Measurements from ENCODE around the gene LYZ.

LYZ gene

DNA sequence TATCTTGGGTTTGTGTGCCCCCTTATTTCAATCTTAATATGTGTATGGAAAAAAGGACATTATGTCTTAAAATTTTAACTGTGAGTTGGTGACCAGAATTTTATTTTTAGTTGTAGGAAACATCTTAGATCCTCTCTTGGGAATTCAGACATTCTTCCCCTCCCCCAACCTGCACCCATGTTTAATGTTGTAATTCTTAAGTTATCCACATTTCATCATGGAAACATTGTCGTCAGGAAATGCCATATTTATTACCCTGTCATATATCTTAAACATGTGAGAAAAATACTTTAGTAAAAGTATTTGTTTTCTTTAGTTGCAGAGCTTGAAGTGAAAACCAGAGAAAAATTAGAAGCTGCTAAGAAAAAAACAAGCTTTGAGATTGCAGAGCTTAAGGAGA is 41.6 kb downstream of the LYZ start:
- DNase-seq, result no peak

- DNase-seq, result no peak
Measured at GRCh38 chr12:69392179-69392928, 44.2 kb downstream of the LYZ start.

GRCh38 chr12:69396041-69396440 is 47.9 kb downstream of the LYZ start:
- no peak for DNase-seq

DNA sequence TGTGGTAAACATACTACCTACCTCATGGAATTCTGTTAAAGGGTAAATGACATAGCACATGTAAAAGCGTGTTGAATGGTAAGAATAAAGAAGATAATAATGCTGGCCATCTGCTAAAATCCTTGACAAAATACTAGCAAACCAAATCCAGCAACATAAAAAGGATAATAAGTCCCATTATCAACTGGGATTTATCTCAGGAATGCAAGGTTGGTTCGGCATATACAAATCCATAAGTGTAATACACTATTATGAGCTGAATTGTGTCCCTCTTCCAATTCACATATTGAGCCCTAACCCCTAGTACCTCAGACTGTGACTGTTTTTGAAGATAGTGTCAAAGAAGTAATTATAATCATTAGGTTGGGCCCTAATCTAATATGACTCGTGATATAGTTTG is 48.8 kb downstream of the LYZ start:
- no peak for DNase-seq

- no peak for DNase-seq
Measured at GRCh38 chr12:69397978-69398377, 49.8 kb downstream of the LYZ start.

DNA sequence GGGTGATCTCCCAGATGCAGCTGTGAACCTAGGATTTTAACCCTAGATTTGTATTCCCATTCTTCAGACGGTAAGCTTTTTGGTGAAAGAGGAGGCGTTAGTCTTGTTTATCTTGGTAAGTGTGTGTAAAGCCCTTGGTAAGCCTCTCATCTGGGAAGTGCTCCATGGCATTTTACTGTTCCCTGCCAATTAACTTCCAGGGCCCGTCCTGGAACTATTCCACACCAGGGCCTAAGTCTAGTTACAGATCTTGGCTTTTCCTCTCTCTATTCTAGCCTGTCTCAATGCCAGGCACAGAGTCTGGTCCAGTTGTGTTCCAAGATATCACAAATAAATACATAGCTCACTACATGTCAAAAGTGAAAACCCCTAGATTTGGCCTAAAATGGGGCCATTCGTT is 53.8 kb downstream of the LYZ start:
- no peak for DNase-seq

Data from activated CD8-positive, alpha-beta memory T cell treated with anti-CD3 and anti-CD28 coated beads, Interleukin-2, amount 50 U/mL, for 4 hours (primary cell).